Sigmoid colon (tissue), 4 donors: ENCODE measurements around the gene C3orf62.

Experiments used
- EP300 ChIP-seq, 4 donors: sonication (generic); formaldehyde crosslinking; IDR thresholded peaks; one replicate each; pipeline ENCODE4 v1.6.1; 2017; ENCODE audit warnings: antibody characterized with exemption in 4 of 4
- POLR2A ChIP-seq, 2 donors: fragments of 450-650 bp; IDR thresholded peaks; one replicate each; pipeline ENCODE4 v1.6.1; 2016; ENCODE audit warnings: antibody characterized with exemption in 2 of 2, mild to moderate bottlenecking in 2 of 2, moderate library complexity in 2 of 2
- POLR2AphosphoS5 ChIP-seq, 4 donors: sonication (generic); formaldehyde crosslinking; IDR thresholded peaks; one replicate each; pipeline ENCODE4 v1.6.1; 2017; ENCODE audit warnings: antibody characterized with exemption in 4 of 4
- TF ChIP-seq, protein P1 (sequence below), 4 experiments: fragments of 450-650 bp in 3 of 4; fragments of 200-600 bp in 1 of 4; IDR thresholded peaks; one replicate each; pipeline ENCODE4 v1.5.1; 2016 to 2019; ENCODE audit warnings: antibody characterized with exemption in 4 of 4, mild to moderate bottlenecking in 3 of 4, moderate library complexity in 2 of 4

DNA sequence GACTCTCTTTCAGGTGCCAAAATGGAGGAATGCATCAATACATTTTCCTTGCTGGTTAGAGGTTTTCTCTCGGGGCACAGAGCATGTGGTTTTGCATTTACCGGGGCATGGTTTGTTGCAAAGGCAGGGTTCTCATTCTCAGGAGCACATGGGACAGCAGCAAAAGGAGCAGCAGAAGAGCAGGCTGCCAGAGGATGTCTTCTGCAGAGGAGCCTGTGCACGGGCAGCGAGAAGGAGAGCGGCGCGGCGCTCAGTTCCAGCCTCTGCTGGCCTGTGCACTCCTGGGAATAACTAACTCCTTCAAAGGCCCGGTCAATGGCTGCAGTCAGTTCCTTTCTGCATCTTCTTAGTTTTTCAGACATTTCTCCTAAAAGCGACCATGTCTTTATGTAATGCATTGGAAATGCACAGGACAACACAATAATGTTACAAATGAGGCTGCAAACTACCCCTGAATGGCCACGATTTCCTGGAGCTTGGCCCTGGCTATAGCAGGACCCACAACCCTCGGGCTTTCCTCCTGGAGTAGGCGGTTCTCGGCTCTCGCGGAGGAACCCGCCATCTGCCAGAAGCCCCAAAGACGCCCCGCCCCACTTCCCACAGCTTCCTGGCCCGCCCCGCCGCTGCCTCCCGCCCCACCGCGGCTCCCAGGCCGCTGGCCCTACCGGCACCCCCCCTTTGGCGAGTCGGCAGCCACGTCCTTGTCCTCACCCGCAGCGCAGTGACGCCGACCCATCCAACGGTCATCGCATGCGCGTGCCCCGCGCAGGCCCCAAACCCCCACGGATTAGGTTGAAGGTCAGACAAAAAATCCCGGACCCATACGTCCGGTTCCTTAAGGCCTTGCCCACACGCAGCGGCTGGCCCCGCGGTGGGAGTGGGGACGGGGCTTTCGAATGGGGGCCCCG, at the start of gene C3orf62:
- TF ChIP-seq, protein P1, sequence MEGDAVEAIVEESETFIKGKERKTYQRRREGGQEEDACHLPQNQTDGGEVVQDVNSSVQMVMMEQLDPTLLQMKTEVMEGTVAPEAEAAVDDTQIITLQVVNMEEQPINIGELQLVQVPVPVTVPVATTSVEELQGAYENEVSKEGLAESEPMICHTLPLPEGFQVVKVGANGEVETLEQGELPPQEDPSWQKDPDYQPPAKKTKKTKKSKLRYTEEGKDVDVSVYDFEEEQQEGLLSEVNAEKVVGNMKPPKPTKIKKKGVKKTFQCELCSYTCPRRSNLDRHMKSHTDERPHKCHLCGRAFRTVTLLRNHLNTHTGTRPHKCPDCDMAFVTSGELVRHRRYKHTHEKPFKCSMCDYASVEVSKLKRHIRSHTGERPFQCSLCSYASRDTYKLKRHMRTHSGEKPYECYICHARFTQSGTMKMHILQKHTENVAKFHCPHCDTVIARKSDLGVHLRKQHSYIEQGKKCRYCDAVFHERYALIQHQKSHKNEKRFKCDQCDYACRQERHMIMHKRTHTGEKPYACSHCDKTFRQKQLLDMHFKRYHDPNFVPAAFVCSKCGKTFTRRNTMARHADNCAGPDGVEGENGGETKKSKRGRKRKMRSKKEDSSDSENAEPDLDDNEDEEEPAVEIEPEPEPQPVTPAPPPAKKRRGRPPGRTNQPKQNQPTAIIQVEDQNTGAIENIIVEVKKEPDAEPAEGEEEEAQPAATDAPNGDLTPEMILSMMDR (IDR thresholded peaks at IDR 0.05) = no peak
- TF ChIP-seq POLR2A (IDR thresholded peaks at IDR 0.05) = peak; percentile 48 to 52
- no peak for TF ChIP-seq EP300 (IDR thresholded peaks at IDR 0.05)
- peak; percentile 54 to 91 (median 78) for TF ChIP-seq POLR2AphosphoS5 (IDR thresholded peaks at IDR 0.05)
